ENCODE results near the gene MVB12B. TPM values are rescaled to one million over a fixed set of nuclear protein-coding genes. Genes with fewer than 3 reads are reported as not detected.

MVB12B gene
- total and polyA plus RNA-seq, 2 of the 13 experiments (the other 11 are each of a cell fraction or from before 2014, with no cell fraction given): 12.1 to 30.1 TPM

DNA sequence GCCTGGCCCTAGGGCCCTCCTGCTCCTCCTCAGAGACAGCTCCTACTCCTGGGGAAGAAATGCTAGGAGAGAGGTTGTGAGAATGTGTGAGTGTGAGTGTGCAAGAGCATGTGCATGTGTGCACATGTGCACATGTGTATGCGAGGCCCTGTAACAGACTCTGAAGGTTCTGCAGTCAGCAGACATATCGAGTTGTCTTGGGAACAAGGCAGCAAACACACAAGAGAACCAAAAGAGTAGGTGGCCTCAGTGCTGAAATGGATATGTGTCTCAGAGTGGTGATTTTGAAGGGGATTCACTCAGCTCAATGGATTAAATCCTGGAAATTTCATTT lies 50.5 kb downstream of the MVB12B start:
- POLR2A ChIA-PET: interaction anchor here (1.2 to 7.7 kb wide), 8 partner anchors 13 to 73 kb away, joined by 3 to 101 read pairs (median 6); partner anchors contain the start of gene MVB12B
- Histone ChIP-seq H3K9ac (ENCODE audit: insufficient read depth, low read depth, low read length) (peak overlapping the region; percentile 64), H3K27ac (ENCODE audit: extremely low read length, insufficient read depth, low read length) (peak overlapping the region; percentile 86), H3K4me2 (ENCODE audit: low read depth, low read length) (peak overlapping the region; percentile 84), H3K4me1 (ENCODE audit: insufficient read depth, low read length) (peaks cover 79% of the 10 kb centered on the region), H3K27me3 (ENCODE audit: control insufficient read depth in 1 of 2, insufficient read depth in 2 of 2, low read length in 2 of 2) (no peaks in the 10 kb centered on the region), H3K9me3 (ENCODE audit: low read length) (no peaks in the 10 kb centered on the region), H3K79me2 (ENCODE audit: insufficient read depth, low read length) (peaks cover 27% of the 10 kb centered on the region), H2AFZ (ENCODE audit: low read length) (no peak overlapping the region), H3K36me3 (replicated peaks in 1 of 2; ENCODE audit: control insufficient read depth in 1 of 2, insufficient read depth in 2 of 2, low read length in 2 of 2) (peaks cover 3 to 8% of the 10 kb centered on the region in 2 experiments; a peak in 4 of 5 replicates), H4K20me1 (ENCODE audit: insufficient read depth, low read length) (no peaks in the 10 kb centered on the region; the same call in 1 of the 2 replicates), H3K4me3 (replicated peaks in 1 of 3; ENCODE audit: insufficient read depth in 1 of 3, low read depth in 2 of 3, low read length in 3 of 3) (peak overlapping the region in 1 of 3 experiments; percentile 65; a peak in 2 of 6 replicates)
- no peak for DNase-seq (ENCODE audit: low spot score)
- ATAC-seq: no peak
- no peak for FAIRE-seq
- in situ Hi-C loops (cut with HindIII; ENCODE audit: extremely low pct_ligation_motif_present, low pct_unique_long_range_greater_than_20kb) (no loop called here), intact Hi-C loops (cut with micrococcal nuclease; ENCODE audit: unreplicated experiment) (no loop called here)
- TF ChIP-seq, protein P1, sequence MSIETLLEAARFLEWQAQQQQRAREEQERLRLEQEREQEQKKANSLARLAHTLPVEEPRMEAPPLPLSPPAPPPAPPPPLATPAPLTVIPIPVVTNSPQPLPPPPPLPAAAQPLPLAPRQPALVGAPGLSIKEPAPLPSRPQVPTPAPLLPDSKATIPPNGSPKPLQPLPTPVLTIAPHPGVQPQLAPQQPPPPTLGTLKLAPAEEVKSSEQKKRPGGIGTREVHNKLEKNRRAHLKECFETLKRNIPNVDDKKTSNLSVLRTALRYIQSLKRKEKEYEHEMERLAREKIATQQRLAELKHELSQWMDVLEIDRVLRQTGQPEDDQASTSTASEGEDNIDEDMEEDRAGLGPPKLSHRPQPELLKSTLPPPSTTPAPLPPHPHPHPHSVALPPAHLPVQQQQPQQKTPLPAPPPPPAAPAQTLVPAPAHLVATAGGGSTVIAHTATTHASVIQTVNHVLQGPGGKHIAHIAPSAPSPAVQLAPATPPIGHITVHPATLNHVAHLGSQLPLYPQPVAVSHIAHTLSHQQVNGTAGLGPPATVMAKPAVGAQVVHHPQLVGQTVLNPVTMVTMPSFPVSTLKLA (IDR thresholded peaks at IDR 0.05): peak; percentile 40; the same call in 1 of the 2 replicates
- TF ChIP-seq FOXA1 (IDR thresholded peaks at IDR 0.05) (no peak), FOXA1 (CRISPR knock-in tag; IDR thresholded peaks at IDR 0.05) (peak; percentile 85; the same call in 1 of the 2 replicates), ZBTB33 (CRISPR knock-in tag; IDR thresholded peaks at IDR 0.05) (peak; percentile 97; the same call in 1 of the 2 replicates), MAFK (conservative IDR thresholded peaks at IDR 0.05 in 1 of 2, IDR thresholded peaks at IDR 0.05 in 1 of 2; ENCODE audit: low read length in 2 of 2) (no peak), PHF21A (CRISPR knock-in tag; IDR thresholded peaks at IDR 0.05) (0 out of 2 replicates have a peak, but pooled peaks have one; percentile 13), ZNF629 (CRISPR knock-in tag; conservative IDR thresholded peaks at IDR 0.05) (no peak), FOXA3 (CRISPR knock-in tag; IDR thresholded peaks at IDR 0.05) (peak; percentile 74; the same call in 1 of the 2 replicates), ETV5 (CRISPR knock-in tag; IDR thresholded peaks at IDR 0.05; ENCODE audit: borderline replicate concordance) (0 out of 2 replicates have a peak, but pooled peaks have one; percentile 46)
- TF ChIP-seq, protein P2, sequence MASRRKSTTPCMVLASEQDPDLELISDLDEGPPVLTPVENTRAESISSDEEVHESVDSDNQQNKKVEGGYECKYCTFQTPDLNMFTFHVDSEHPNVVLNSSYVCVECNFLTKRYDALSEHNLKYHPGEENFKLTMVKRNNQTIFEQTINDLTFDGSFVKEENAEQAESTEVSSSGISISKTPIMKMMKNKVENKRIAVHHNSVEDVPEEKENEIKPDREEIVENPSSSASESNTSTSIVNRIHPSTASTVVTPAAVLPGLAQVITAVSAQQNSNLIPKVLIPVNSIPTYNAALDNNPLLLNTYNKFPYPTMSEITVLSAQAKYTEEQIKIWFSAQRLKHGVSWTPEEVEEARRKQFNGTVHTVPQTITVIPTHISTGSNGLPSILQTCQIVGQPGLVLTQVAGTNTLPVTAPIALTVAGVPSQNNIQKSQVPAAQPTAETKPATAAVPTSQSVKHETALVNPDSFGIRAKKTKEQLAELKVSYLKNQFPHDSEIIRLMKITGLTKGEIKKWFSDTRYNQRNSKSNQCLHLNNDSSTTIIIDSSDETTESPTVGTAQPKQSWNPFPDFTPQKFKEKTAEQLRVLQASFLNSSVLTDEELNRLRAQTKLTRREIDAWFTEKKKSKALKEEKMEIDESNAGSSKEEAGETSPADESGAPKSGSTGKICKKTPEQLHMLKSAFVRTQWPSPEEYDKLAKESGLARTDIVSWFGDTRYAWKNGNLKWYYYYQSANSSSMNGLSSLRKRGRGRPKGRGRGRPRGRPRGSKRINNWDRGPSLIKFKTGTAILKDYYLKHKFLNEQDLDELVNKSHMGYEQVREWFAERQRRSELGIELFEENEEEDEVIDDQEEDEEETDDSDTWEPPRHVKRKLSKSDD (CRISPR knock-in tag; IDR thresholded peaks at IDR 0.05; ENCODE audit: low read depth): no peak
- TF ChIP-seq, protein P3, sequence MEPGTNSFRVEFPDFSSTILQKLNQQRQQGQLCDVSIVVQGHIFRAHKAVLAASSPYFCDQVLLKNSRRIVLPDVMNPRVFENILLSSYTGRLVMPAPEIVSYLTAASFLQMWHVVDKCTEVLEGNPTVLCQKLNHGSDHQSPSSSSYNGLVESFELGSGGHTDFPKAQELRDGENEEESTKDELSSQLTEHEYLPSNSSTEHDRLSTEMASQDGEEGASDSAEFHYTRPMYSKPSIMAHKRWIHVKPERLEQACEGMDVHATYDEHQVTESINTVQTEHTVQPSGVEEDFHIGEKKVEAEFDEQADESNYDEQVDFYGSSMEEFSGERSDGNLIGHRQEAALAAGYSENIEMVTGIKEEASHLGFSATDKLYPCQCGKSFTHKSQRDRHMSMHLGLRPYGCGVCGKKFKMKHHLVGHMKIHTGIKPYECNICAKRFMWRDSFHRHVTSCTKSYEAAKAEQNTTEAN (CRISPR knock-in tag; conservative IDR thresholded peaks at IDR 0.05): peak; percentile 64; the same call in 1 of the 2 replicates
- 86% methylated on average over 2 of the region's 2 CpGs for WGBS (ENCODE audit: low lambda C conversion rate)
- no TSS peak for BruUV-seq (replicated peaks)
- CTCF ChIA-PET (ENCODE audit: low intra/inter-chr PET ratio, low total read pairs): no interaction called here
